ENCODE measurements around the gene TTLL10.

- TF ChIP-seq POLR2A (IDR thresholded peaks at IDR 0.05; ENCODE audit: extremely low read depth, insufficient read length) (no peak), CTCF (IDR thresholded peaks at IDR 0.05; ENCODE audit: low read depth, low read length) (no peak), MAX (IDR thresholded peaks at IDR 0.05; ENCODE audit: low read depth, low read length) (no peak)
Observed at GRCh38 chr1:1244192-1244811, 70.6 kb downstream of the TTLL10 start.
